Osteocyte (in vitro differentiated cells): ENCODE measurements around the gene DENND6A. TPM values are rescaled to one million over a fixed set of nuclear protein-coding genes. Genes with fewer than 3 reads are reported as not detected.
"Not testable (repeated sequence)": the region's sequence is repeated elsewhere in the genome, so short reads cannot be mapped to it uniquely, and the experiment has no call there.

Experiments used
- DNase-seq: peaks from one replicate; pipeline ENCODE4 v3.0.0; 2021; ENCODE audit warnings: mixed read lengths; ENCODE audit not compliant: unreplicated experiment; ENCODE audit errors: extremely low spot score
- H3K27ac Mint-ChIP-seq: one replicate; pipeline ENCODE4 v1.8.0; 2021; ENCODE audit warnings: mild to moderate bottlenecking, mixed read lengths; ENCODE audit not compliant: unreplicated experiment
- H3K27me3 Mint-ChIP-seq: one replicate; pipeline ENCODE4 v1.8.0; 2021; ENCODE audit warnings: mixed read lengths; ENCODE audit not compliant: unreplicated experiment
- H3K36me3 Mint-ChIP-seq: one replicate; pipeline ENCODE4 v1.8.0; 2021; ENCODE audit warnings: mixed read lengths; ENCODE audit not compliant: unreplicated experiment
- H3K4me1 Mint-ChIP-seq: one replicate; pipeline ENCODE4 v1.8.0; 2021; ENCODE audit warnings: mixed read lengths; ENCODE audit not compliant: unreplicated experiment
- H3K4me3 Mint-ChIP-seq: one replicate; pipeline ENCODE4 v1.8.0; 2021; ENCODE audit warnings: mild to moderate bottlenecking, moderate library complexity, mixed read lengths; ENCODE audit not compliant: unreplicated experiment
- H3K9me3 Mint-ChIP-seq: one replicate; pipeline ENCODE4 v1.8.0; 2021; ENCODE audit warnings: mixed read lengths; ENCODE audit not compliant: unreplicated experiment
- total RNA-seq: library from RNA; stranded (reverse); gene quantifications from 2 replicates; pipeline ENCODE4 v1.2.1, GENCODE V29; 2021
- TF ChIP-seq, protein P1 (sequence below): fragments of 200-600 bp; sonication (generic); IDR thresholded peaks from 2 replicates; pipeline ENCODE4 v1.5.0; 2021; ENCODE audit warnings: antibody characterized with exemption, mild to moderate bottlenecking, moderate library complexity

The DENND6A gene
- total RNA-seq, 1 donor from 2014 or later, result 26.2 TPM

DNA sequence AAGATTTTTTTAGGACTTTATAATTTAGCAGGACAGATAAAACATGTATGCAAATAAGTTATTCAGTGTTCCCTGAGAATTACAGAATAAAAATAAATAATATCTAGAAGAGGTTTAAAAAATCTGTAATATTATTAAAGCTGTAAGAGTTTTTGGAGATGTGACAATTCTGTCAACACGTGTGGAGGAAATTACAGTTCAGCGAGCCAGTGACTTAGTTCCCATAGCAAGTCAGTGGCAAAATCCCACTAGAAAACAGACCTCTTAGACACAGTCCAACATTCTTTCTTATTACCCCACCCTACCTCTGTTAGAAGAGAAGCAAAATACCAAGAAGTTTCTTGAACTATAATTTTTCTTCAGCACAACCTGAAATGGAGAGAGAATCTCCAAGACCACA is 16.2 kb upstream of the DENND6A start:
- Mint-ChIP-seq H3K36me3 (no peaks in the 10 kb centered on the region), H3K4me3 (no peak overlapping the region), H3K27ac (no peak overlapping the region), H3K9me3 (peaks cover 3% of the 10 kb centered on the region), H3K4me1 (peaks cover 8% of the 10 kb centered on the region), H3K27me3 (no peaks in the 10 kb centered on the region)
- no peak for DNase-seq
- TF ChIP-seq, protein P1, sequence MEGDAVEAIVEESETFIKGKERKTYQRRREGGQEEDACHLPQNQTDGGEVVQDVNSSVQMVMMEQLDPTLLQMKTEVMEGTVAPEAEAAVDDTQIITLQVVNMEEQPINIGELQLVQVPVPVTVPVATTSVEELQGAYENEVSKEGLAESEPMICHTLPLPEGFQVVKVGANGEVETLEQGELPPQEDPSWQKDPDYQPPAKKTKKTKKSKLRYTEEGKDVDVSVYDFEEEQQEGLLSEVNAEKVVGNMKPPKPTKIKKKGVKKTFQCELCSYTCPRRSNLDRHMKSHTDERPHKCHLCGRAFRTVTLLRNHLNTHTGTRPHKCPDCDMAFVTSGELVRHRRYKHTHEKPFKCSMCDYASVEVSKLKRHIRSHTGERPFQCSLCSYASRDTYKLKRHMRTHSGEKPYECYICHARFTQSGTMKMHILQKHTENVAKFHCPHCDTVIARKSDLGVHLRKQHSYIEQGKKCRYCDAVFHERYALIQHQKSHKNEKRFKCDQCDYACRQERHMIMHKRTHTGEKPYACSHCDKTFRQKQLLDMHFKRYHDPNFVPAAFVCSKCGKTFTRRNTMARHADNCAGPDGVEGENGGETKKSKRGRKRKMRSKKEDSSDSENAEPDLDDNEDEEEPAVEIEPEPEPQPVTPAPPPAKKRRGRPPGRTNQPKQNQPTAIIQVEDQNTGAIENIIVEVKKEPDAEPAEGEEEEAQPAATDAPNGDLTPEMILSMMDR, result no peak

GRCh38 chr3:57706462-57706861 is 13.6 kb upstream of the DENND6A start:
- Mint-ChIP-seq H3K4me1 (peaks cover 8% of the 10 kb centered on the region), H3K9me3 (peaks cover 3% of the 10 kb centered on the region), H3K4me3 (no peak overlapping the region), H3K36me3 (no peaks in the 10 kb centered on the region), H3K27me3 (no peaks in the 10 kb centered on the region), H3K27ac (no peak overlapping the region)
- no peak for DNase-seq
- TF ChIP-seq, protein P1, result no peak

GRCh38 chr3:57705351-57705750 is 12.5 kb upstream of the DENND6A start:
- not testable (repeated sequence) for H3K27ac Mint-ChIP-seq, H3K9me3 Mint-ChIP-seq, H3K36me3 Mint-ChIP-seq, H3K4me3 Mint-ChIP-seq, DNase-seq, H3K4me1 Mint-ChIP-seq, H3K27me3 Mint-ChIP-seq

DNA sequence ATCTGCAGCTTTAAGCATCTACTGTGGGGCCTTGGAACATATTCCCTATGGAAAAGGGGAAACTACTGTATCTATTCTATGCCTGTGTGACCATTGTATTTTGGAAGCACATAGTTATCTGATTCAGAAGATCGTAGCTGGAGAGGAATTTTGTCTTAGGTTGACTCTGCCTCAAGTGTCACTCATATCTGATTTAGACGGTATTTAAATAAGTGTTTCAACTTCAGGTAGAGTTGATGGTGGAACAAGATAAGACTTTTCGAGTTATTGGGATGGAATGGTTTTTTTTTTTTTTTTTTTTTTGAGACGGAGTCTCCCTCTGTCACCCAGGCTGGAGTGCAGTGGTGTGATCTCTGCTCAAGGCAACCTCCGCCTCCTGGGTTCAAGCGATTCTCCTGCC is 8.9 kb upstream of the DENND6A start:
- Mint-ChIP-seq H3K27ac (no peak overlapping the region), H3K4me1 (no peaks in the 10 kb centered on the region), H3K27me3 (peaks cover under 1% of the 10 kb centered on the region), H3K4me3 (no peak overlapping the region), H3K36me3 (no peaks in the 10 kb centered on the region), H3K9me3 (no peaks in the 10 kb centered on the region)
- DNase-seq, result no peak
- TF ChIP-seq, protein P1, result no peak

GRCh38 chr3:57700737-57701136 is 7.9 kb upstream of the DENND6A start:
- peak; percentile 71 for DNase-seq
- Mint-ChIP-seq H3K4me1 (no peaks in the 10 kb centered on the region), H3K27me3 (peaks cover 2% of the 10 kb centered on the region), H3K36me3 (no peaks in the 10 kb centered on the region), H3K4me3 (no peak overlapping the region), H3K27ac (no peak overlapping the region), H3K9me3 (no peaks in the 10 kb centered on the region)
- TF ChIP-seq, protein P1, result no peak

DNA sequence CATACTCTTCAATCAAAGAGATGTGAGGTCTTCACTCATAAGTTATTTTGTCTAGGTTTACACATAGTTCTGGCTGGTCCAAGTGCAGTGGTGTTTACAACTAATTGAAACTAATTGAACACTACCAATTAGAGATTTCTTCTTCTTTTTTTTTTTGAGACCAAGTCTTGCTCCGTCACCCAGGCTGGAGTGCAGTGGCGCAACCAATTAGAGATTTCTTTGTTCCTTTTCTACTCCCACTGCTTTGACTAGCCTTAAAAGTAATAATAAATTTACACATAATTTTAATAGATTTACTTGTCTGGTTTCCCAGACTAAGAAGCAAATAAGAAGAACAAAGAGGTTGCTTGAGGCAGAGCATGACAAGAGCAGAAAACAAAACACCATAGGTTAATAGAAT is 6.7 kb upstream of the DENND6A start:
- H3K36me3 Mint-ChIP-seq, result no peaks in the 10 kb centered on the region
- H3K27ac Mint-ChIP-seq, result no peak overlapping the region
- peaks cover 2% of the 10 kb centered on the region for H3K27me3 Mint-ChIP-seq
- no peaks in the 10 kb centered on the region for H3K9me3 Mint-ChIP-seq
- no peaks in the 10 kb centered on the region for H3K4me1 Mint-ChIP-seq
- TF ChIP-seq, protein P1, result no peak
- H3K4me3 Mint-ChIP-seq, result no peak overlapping the region
- DNase-seq, result peak; percentile 6
